HEK293 (cell line): ENCODE results near the gene LYPD5.

Source experiments
- CTCF ChIA-PET: fragments of 350-600 bp; formaldehyde crosslinking; extraction: SDS; loops from one replicate; lab custom pipeline; 2021; ENCODE audit warnings: antibody characterized with exemption; lab: Yijun Ruan, JAX
- POLR2A ChIA-PET: fragments of 300-600 bp; formaldehyde crosslinking; extraction: SDS; loops from one replicate; lab custom pipeline; 2020; ENCODE audit warnings: antibody characterized with exemption, inconsistent platforms; lab: Yijun Ruan, JAX
- H3K27ac ChIP-seq: fragments of 200-500 bp; sonication (Bioruptor generic); 2 replicates; pipeline ENCODE4 v1.5.1; 2014; ENCODE audit warnings: low read depth, low read length, control low read depth, inconsistent platforms; ENCODE audit errors: extremely low read depth
- H3K36me3 ChIP-seq, 2 experiments: fragments of 200-500 bp in 1 of 2; sonication (Bioruptor generic) in 1 of 2; 1 replicate in 1 of 2; 2 replicates in 1 of 2; pipeline ENCODE4 v1.5.1; 2014 to 2017; ENCODE audit warnings: inconsistent platforms in 2 of 2, low read length in 2 of 2; ENCODE audit not compliant: control insufficient read depth in 2 of 2, insufficient read depth in 1 of 2
- H3K4me1 ChIP-seq: fragments of 200-500 bp; sonication (Bioruptor generic); 2 replicates; pipeline ENCODE4 v1.5.1; 2014; ENCODE audit warnings: mild to moderate bottlenecking, low read length, inconsistent platforms; ENCODE audit not compliant: control insufficient read depth, insufficient read depth
- H3K4me3 ChIP-seq: 2 replicates; pipeline ENCODE4 v1.5.1; 2011; ENCODE audit warnings: low read depth, mild to moderate bottlenecking, control low read depth, low read length, moderate library complexity
- H3K9me3 ChIP-seq: fragments of 200-500 bp; sonication (Bioruptor generic); 2 replicates; pipeline ENCODE4 v1.5.1; 2014; ENCODE audit warnings: low read depth, low read length, inconsistent platforms; ENCODE audit not compliant: control insufficient read depth, insufficient read depth
- HOXC10 ChIP-seq: sonication (generic); formaldehyde crosslinking; IDR thresholded peaks from 2 replicates; pipeline ENCODE4 v1.8.1; 2023; ENCODE audit warnings: mild to moderate bottlenecking, missing genetic modification reagents
- OSR2 ChIP-seq: fragments of 450-650 bp; formaldehyde crosslinking; IDR thresholded peaks from 2 replicates; pipeline ENCODE4 v1.5.1; 2016; ENCODE audit warnings: missing biosample characterization, missing genetic modification characterization
- SP7 ChIP-seq: fragments of 450-650 bp; formaldehyde crosslinking; IDR thresholded peaks from 2 replicates; pipeline ENCODE4 v1.5.1; 2016; ENCODE audit warnings: missing biosample characterization, missing genetic modification characterization
- ZBTB8A ChIP-seq: fragments of 450-650 bp; formaldehyde crosslinking; IDR thresholded peaks from 2 replicates; pipeline ENCODE4 v1.5.1; 2016; ENCODE audit warnings: missing biosample characterization, missing genetic modification characterization
- ZFP41 ChIP-seq: fragments of 450-650 bp; formaldehyde crosslinking; IDR thresholded peaks from 2 replicates; pipeline ENCODE4 v1.5.1; 2016; ENCODE audit warnings: missing biosample characterization, missing genetic modification characterization, borderline replicate concordance
- ZNF121 ChIP-seq: fragments of 450-650 bp; formaldehyde crosslinking; IDR thresholded peaks from 2 replicates; pipeline ENCODE4 v1.5.1; 2016; ENCODE audit warnings: missing biosample characterization, missing genetic modification characterization
- ZNF133 ChIP-seq: fragments of 450-650 bp; formaldehyde crosslinking; IDR thresholded peaks from 2 replicates; pipeline ENCODE4 v1.5.1; 2016; ENCODE audit warnings: missing biosample characterization, missing genetic modification characterization
- ZNF140 ChIP-seq: fragments of 450-650 bp; formaldehyde crosslinking; IDR thresholded peaks from 2 replicates; pipeline ENCODE4 v1.5.1; 2016; ENCODE audit warnings: missing biosample characterization, missing genetic modification characterization
- ZNF2 ChIP-seq: fragments of 450-650 bp; formaldehyde crosslinking; IDR thresholded peaks from 2 replicates; pipeline ENCODE4 v1.5.1; 2016; ENCODE audit warnings: missing biosample characterization, missing genetic modification characterization
- ZNF211 ChIP-seq: fragments of 450-650 bp; formaldehyde crosslinking; IDR thresholded peaks from 2 replicates; pipeline ENCODE4 v1.5.1; 2016; ENCODE audit warnings: low read depth, missing biosample characterization, missing genetic modification characterization
- ZNF23 ChIP-seq: fragments of 450-650 bp; formaldehyde crosslinking; IDR thresholded peaks from 2 replicates; pipeline ENCODE4 v1.5.1; 2016; ENCODE audit warnings: missing biosample characterization, missing genetic modification characterization, borderline replicate concordance
- ZNF48 ChIP-seq: fragments of 450-650 bp; formaldehyde crosslinking; IDR thresholded peaks from 2 replicates; pipeline ENCODE4 v1.5.1; 2016; ENCODE audit warnings: missing biosample characterization, missing genetic modification characterization
- ZNF521 ChIP-seq: fragments of 450-650 bp; formaldehyde crosslinking; IDR thresholded peaks from 2 replicates; pipeline ENCODE4 v1.5.1; 2017; ENCODE audit warnings: missing biosample characterization, mild to moderate bottlenecking, missing genetic modification characterization
- ZNF530 ChIP-seq: fragments of 450-650 bp; formaldehyde crosslinking; IDR thresholded peaks from 2 replicates; pipeline ENCODE4 v1.5.1; 2016; ENCODE audit warnings: low read depth, missing biosample characterization, missing genetic modification characterization
- ZNF76 ChIP-seq: fragments of 450-650 bp; formaldehyde crosslinking; IDR thresholded peaks from 2 replicates; pipeline ENCODE4; 2016; ENCODE audit warnings: low read depth, missing biosample characterization, missing genetic modification characterization, borderline replicate concordance
- ZNF777 ChIP-seq: fragments of 450-650 bp; formaldehyde crosslinking; IDR thresholded peaks from 2 replicates; pipeline ENCODE4 v1.5.1; 2017; ENCODE audit warnings: missing biosample characterization, missing genetic modification characterization, borderline replicate concordance
- ZNF830 ChIP-seq: fragments of 450-650 bp; IDR thresholded peaks from 2 replicates; pipeline ENCODE4 v1.5.0; 2018; ENCODE audit warnings: missing biosample characterization, missing genetic modification characterization, low read depth, mild to moderate bottlenecking, moderate library complexity
- TF ChIP-seq, protein P1 (sequence below): sonication (generic); formaldehyde crosslinking; IDR thresholded peaks from 2 replicates; pipeline ENCODE4 v1.8.1; 2022; ENCODE audit warnings: mild to moderate bottlenecking, moderate library complexity, missing genetic modification reagents
- TF ChIP-seq, protein P2 (sequence below): fragments of 450-650 bp; formaldehyde crosslinking; IDR thresholded peaks from 2 replicates; pipeline ENCODE4; 2016; ENCODE audit warnings: missing biosample characterization, missing genetic modification characterization
- TF ChIP-seq, protein P3 (sequence below): fragments of 450-650 bp; formaldehyde crosslinking; IDR thresholded peaks from 2 replicates; pipeline ENCODE4 v1.5.1; 2016; ENCODE audit warnings: missing biosample characterization, missing genetic modification characterization
- TF ChIP-seq, protein P4 (sequence below): fragments of 450-650 bp; formaldehyde crosslinking; IDR thresholded peaks from 2 replicates; pipeline ENCODE4 v1.5.1; 2016; ENCODE audit warnings: missing biosample characterization, missing genetic modification characterization
- TF ChIP-seq, protein P5 (sequence below): fragments of 450-650 bp; formaldehyde crosslinking; IDR thresholded peaks from 2 replicates; pipeline ENCODE4 v1.5.1; 2016; ENCODE audit warnings: missing biosample characterization, missing genetic modification characterization, borderline replicate concordance

Gene LYPD5

DNA sequence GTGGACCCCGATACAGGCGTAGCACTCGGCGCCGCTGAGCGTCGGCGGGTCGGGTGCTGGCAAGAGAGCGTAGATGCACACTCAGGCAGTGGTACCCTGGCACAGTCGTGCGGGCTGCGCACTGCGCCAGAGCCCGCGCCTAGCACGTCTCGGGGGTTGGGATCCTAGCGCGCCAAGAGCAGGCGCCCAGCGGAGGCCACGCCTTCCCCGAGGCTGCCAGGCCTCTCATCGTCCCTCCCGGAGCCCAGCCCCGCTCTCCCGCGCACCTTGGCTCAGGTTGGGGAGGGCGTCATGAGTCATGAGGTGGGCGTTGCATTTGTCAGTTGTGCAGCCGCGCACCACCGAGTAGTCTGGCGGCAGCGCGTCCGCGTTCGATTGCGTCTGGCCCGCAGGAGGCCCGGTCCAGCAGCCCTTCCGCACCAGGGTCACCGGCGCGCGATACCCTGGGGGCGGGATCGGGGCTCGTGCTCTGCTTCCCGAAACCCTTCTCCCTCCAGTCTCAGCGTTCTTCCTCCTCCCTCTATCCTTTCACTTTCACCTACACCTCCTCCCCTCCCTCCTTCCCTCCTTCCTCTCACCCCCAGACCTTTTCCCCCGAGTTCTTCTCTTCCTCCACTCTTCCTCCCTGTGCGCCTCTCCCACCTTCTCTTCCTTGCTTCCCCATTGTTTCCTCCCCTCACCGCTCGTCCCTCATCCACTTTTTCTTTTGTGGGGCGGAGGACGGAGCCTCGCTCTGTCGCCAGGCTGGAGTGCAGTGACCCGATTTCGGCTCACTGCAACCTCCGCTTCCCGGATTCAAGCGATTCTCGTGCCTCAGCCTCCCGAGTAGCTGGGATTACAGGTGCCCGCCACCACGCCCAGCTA is 3.5 kb downstream of the LYPD5 start (continued):
- TF ChIP-seq ZNF2 (tag by site-specific recombination) (peak; percentile 97), ZNF121 (peak; percentile 81; the same call in 1 of the 2 replicates), ZNF48 (no peak), ZNF530 (tag by site-specific recombination) (no peak), ZNF830 (no peak), ZNF521 (tag by site-specific recombination) (no peak), ZNF76 (peak; percentile 82), ZNF140 (no peak), ZBTB8A (tag by site-specific recombination) (peak; percentile 87), OSR2 (tag by site-specific recombination) (no peak), SP7 (tag by site-specific recombination) (peak; percentile 95)
- TF ChIP-seq, protein P1, sequence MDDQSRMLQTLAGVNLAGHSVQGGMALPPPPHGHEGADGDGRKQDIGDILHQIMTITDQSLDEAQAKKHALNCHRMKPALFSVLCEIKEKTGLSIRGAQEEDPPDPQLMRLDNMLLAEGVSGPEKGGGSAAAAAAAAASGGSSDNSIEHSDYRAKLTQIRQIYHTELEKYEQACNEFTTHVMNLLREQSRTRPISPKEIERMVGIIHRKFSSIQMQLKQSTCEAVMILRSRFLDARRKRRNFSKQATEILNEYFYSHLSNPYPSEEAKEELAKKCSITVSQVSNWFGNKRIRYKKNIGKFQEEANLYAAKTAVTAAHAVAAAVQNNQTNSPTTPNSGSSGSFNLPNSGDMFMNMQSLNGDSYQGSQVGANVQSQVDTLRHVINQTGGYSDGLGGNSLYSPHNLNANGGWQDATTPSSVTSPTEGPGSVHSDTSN (CRISPR knock-in tag): 0 out of 2 replicates have a peak, but pooled peaks have one; percentile 21
- TF ChIP-seq, protein P2, sequence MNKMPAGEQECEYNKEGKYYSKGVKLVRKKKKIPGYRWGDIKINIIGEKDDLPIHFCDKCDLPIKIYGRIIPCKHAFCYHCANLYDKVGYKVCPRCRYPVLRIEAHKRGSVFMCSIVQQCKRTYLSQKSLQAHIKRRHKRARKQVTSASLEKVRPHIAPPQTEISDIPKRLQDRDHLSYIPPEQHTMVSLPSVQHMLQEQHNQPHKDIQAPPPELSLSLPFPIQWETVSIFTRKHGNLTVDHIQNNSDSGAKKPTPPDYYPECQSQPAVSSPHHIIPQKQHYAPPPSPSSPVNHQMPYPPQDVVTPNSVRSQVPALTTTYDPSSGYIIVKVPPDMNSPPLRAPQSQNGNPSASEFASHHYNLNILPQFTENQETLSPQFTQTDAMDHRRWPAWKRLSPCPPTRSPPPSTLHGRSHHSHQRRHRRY (tag by site-specific recombination): no peak; the same call in none of the 2 replicates
- TF ChIP-seq, protein P3, sequence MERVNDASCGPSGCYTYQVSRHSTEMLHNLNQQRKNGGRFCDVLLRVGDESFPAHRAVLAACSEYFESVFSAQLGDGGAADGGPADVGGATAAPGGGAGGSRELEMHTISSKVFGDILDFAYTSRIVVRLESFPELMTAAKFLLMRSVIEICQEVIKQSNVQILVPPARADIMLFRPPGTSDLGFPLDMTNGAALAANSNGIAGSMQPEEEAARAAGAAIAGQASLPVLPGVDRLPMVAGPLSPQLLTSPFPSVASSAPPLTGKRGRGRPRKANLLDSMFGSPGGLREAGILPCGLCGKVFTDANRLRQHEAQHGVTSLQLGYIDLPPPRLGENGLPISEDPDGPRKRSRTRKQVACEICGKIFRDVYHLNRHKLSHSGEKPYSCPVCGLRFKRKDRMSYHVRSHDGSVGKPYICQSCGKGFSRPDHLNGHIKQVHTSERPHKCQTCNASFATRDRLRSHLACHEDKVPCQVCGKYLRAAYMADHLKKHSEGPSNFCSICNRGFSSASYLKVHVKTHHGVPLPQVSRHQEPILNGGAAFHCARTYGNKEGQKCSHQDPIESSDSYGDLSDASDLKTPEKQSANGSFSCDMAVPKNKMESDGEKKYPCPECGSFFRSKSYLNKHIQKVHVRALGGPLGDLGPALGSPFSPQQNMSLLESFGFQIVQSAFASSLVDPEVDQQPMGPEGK (tag by site-specific recombination): peak; percentile 98

DNA sequence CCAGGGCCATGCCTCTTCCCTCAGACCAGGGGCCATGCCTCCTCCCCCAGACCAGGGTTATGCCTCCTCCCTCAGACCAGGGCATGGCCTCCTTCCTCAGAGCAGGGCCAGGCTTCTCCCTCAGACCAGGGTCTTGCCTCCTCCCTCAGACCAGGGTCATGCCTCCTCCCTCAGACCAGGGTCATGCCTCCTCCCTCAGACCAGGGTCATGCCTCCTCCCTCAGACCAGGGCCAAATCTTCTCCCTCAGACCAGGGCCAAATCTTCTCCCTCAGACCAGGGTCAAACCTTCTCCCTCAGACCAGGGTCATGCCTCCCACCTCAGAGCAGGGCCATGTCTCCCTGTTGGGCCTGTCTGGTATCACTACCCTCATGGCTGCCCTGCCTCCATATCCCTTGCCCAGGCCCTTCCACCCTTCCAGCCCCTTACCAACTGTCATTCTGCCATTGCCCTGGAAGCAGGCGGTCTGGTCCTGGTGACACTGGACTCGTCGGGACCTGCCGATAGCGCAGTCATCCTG is 4.2 kb downstream of the LYPD5 start:
- Histone ChIP-seq H3K36me3 (no peaks in the 10 kb centered on the region), H3K4me1 (peaks cover 8% of the 10 kb centered on the region; the same call in 1 of the 2 replicates), H3K9me3 (no peaks in the 10 kb centered on the region; the same call in 1 of the 2 replicates), H3K27ac (no peak overlapping the region), H3K4me3 (peak overlapping the region; percentile 15)
- POLR2A ChIA-PET: no interaction called here
- CTCF ChIA-PET: interaction anchor here (15.3 kb wide), 1 partner anchor 31 kb away, joined by 213 read pairs; no protein-coding TSS in a partner anchor
- TF ChIP-seq ZNF777 (tag by site-specific recombination): 0 out of 2 replicates have a peak, but pooled peaks have one; percentile 65
- TF ChIP-seq ZNF133 (tag by site-specific recombination): peak; percentile 40; the same call in 1 of the 2 replicates
- no peak for TF ChIP-seq HOXC10
- TF ChIP-seq ZNF211: 0 out of 2 replicates have a peak, but pooled peaks have one; percentile 24
- TF ChIP-seq ZNF23 (tag by site-specific recombination): no peak
- TF ChIP-seq, protein P4, sequence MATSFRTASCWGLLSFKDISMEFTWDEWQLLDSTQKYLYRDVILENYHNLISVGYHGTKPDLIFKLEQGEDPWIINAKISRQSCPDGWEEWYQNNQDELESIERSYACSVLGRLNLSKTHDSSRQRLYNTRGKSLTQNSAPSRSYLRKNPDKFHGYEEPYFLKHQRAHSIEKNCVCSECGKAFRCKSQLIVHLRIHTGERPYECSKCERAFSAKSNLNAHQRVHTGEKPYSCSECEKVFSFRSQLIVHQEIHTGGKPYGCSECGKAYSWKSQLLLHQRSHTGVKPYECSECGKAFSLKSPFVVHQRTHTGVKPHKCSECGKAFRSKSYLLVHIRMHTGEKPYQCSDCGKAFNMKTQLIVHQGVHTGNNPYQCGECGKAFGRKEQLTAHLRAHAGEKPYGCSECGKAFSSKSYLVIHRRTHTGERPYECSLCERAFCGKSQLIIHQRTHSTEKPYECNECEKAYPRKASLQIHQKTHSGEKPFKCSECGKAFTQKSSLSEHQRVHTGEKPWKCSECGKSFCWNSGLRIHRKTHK (tag by site-specific recombination): no peak
- TF ChIP-seq, protein P5, sequence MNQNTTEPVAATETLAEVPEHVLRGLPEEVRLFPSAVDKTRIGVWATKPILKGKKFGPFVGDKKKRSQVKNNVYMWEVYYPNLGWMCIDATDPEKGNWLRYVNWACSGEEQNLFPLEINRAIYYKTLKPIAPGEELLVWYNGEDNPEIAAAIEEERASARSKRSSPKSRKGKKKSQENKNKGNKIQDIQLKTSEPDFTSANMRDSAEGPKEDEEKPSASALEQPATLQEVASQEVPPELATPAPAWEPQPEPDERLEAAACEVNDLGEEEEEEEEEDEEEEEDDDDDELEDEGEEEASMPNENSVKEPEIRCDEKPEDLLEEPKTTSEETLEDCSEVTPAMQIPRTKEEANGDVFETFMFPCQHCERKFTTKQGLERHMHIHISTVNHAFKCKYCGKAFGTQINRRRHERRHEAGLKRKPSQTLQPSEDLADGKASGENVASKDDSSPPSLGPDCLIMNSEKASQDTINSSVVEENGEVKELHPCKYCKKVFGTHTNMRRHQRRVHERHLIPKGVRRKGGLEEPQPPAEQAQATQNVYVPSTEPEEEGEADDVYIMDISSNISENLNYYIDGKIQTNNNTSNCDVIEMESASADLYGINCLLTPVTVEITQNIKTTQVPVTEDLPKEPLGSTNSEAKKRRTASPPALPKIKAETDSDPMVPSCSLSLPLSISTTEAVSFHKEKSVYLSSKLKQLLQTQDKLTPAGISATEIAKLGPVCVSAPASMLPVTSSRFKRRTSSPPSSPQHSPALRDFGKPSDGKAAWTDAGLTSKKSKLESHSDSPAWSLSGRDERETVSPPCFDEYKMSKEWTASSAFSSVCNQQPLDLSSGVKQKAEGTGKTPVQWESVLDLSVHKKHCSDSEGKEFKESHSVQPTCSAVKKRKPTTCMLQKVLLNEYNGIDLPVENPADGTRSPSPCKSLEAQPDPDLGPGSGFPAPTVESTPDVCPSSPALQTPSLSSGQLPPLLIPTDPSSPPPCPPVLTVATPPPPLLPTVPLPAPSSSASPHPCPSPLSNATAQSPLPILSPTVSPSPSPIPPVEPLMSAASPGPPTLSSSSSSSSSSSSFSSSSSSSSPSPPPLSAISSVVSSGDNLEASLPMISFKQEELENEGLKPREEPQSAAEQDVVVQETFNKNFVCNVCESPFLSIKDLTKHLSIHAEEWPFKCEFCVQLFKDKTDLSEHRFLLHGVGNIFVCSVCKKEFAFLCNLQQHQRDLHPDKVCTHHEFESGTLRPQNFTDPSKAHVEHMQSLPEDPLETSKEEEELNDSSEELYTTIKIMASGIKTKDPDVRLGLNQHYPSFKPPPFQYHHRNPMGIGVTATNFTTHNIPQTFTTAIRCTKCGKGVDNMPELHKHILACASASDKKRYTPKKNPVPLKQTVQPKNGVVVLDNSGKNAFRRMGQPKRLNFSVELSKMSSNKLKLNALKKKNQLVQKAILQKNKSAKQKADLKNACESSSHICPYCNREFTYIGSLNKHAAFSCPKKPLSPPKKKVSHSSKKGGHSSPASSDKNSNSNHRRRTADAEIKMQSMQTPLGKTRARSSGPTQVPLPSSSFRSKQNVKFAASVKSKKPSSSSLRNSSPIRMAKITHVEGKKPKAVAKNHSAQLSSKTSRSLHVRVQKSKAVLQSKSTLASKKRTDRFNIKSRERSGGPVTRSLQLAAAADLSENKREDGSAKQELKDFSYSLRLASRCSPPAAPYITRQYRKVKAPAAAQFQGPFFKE (tag by site-specific recombination): peak; percentile 69; the same call in 1 of the 2 replicates
- TF ChIP-seq, protein P2 (tag by site-specific recombination): 0 out of 2 replicates have a peak, but pooled peaks have one; percentile 11
- TF ChIP-seq ZFP41 (tag by site-specific recombination): no peak
